Thymus (tissue), 11 donors: ENCODE results near the gene RAP2C. TPM values are rescaled to one million over a fixed set of nuclear protein-coding genes. Genes with fewer than 3 reads are reported as not detected.

Experiments used
- DNase-seq, 9 donors: peaks; one replicate each; pipeline ENCODE4 v3.0.0-alpha.2; 2013; ENCODE audit warnings: low spot score in 9 of 9, low read depth in 6 of 9, missing footprints in 1 of 9
- H3K27ac ChIP-seq, 2 donors: one replicate each; pipeline ENCODE4 v1.5.1; 2013; ENCODE audit warnings: control low read depth in 1 of 2, low read depth in 1 of 2, low read length in 1 of 2, mild to moderate bottlenecking in 1 of 2, moderate library complexity in 1 of 2
- H3K27me3 ChIP-seq, 2 donors: one replicate each; pipeline ENCODE4 v1.5.1; 2013; ENCODE audit warnings: low read length in 1 of 2; ENCODE audit not compliant: control insufficient read depth in 2 of 2, insufficient read depth in 1 of 2
- H3K36me3 ChIP-seq, 2 donors: one replicate each; pipeline ENCODE4 v1.5.1; 2013; ENCODE audit warnings: low read length in 1 of 2, mild to moderate bottlenecking in 1 of 2, moderate library complexity in 1 of 2; ENCODE audit not compliant: control insufficient read depth in 2 of 2, insufficient read depth in 2 of 2
- H3K4me1 ChIP-seq, 2 donors: one replicate each; pipeline ENCODE4 v1.5.1; 2013; ENCODE audit warnings: low read length in 2 of 2; ENCODE audit not compliant: control insufficient read depth in 2 of 2, insufficient read depth in 2 of 2
- H3K4me3 ChIP-seq, 2 donors: one replicate each; pipeline ENCODE4 v1.5.1; 2013; ENCODE audit warnings: low read length in 2 of 2, control low read depth in 1 of 2, mild to moderate bottlenecking in 1 of 2
- H3K9me3 ChIP-seq, 2 donors: one replicate each; pipeline ENCODE4 v1.5.1; 2013; ENCODE audit warnings: low read length in 1 of 2, mild to moderate bottlenecking in 1 of 2; ENCODE audit not compliant: control insufficient read depth in 2 of 2, insufficient read depth in 1 of 2
- WGBS: extraction: QIAGEN DNeasy Blood & Tissue Kit; methylation state at CpG from one replicate; pipeline ENCODE4 v1.1.7; 2013; 5-methylcytosine and 5-hydroxymethylcytosine counted together
- polyA plus RNA-seq: library from polyadenylated mRNA; stranded (reverse); fragments of 200-250 nt; gene quantifications from one replicate; pipeline ENCODE4 v1.2.3, GENCODE V29; 2013
- total RNA-seq: library from RNA; stranded (reverse); fragments of 120-200 nt; gene quantifications from one replicate; pipeline ENCODE4 v1.2.4, GENCODE V29; 2013
- donor health status: healthy.

Gene RAP2C
- total and polyA plus RNA-seq, 2 donors: 24.5 to 36.0 TPM

- H3K36me3 ChIP-seq: no peaks in the 10 kb centered on the region
- H3K27me3 ChIP-seq: no peaks in the 10 kb centered on the region
- no peaks in the 10 kb centered on the region for H3K4me1 ChIP-seq
- no peak for DNase-seq
- no peak overlapping the region for H3K27ac ChIP-seq
- no peak overlapping the region for H3K4me3 ChIP-seq
- WGBS: 94% methylated on average over 3 of the region's 3 CpGs
- H3K9me3 ChIP-seq: no peaks in the 10 kb centered on the region
These were observed 31.1 kb downstream of the RAP2C start for GRCh38 chrX:132188175-132188574.

GRCh38 chrX:132187451-132187850, 31.8 kb downstream of the RAP2C start:
- Histone ChIP-seq H3K9me3 (no peaks in the 10 kb centered on the region), H3K27ac (no peak overlapping the region), H3K36me3 (no peaks in the 10 kb centered on the region), H3K27me3 (no peaks in the 10 kb centered on the region), H3K4me1 (no peaks in the 10 kb centered on the region), H3K4me3 (no peak overlapping the region)
- WGBS: 94% methylated on average over 4 of the region's 4 CpGs
- no peak for DNase-seq

GRCh38 chrX:132184871-132185270, 34.4 kb downstream of the RAP2C start:
- Histone ChIP-seq H3K36me3 (no peaks in the 10 kb centered on the region), H3K4me1 (no peaks in the 10 kb centered on the region), H3K27me3 (peaks cover 0 to 2% of the 10 kb centered on the region in 2 donors), H3K4me3 (no peak overlapping the region), H3K9me3 (no peaks in the 10 kb centered on the region), H3K27ac (no peak overlapping the region)
- no peak for DNase-seq
- 96% methylated on average over 4 of the region's 4 CpGs for WGBS

GRCh38 chrX:132181364-132181763, 37.9 kb downstream of the RAP2C start:
- Histone ChIP-seq H3K4me1 (no peaks in the 10 kb centered on the region), H3K27me3 (peaks cover 0 to 2% of the 10 kb centered on the region in 2 donors), H3K9me3 (no peaks in the 10 kb centered on the region), H3K27ac (no peak overlapping the region), H3K4me3 (no peak overlapping the region), H3K36me3 (no peaks in the 10 kb centered on the region)
- WGBS: 92% methylated on average over 7 of the region's 7 CpGs
- no peak for DNase-seq

- H3K9me3 ChIP-seq: no peaks in the 10 kb centered on the region
- H3K27me3 ChIP-seq: peaks cover 0 to 2% of the 10 kb centered on the region in 2 donors
- no peaks in the 10 kb centered on the region for H3K4me1 ChIP-seq
- no peak for DNase-seq
- H3K36me3 ChIP-seq: no peaks in the 10 kb centered on the region
- no peak overlapping the region for H3K4me3 ChIP-seq
- WGBS: 98% methylated on average over 3 of the region's 3 CpGs
- H3K27ac ChIP-seq: no peak overlapping the region
These were observed 38.3 kb downstream of the RAP2C start for GRCh38 chrX:132180929-132181328.

- 68% methylated on average over 1 of the region's 1 CpG for WGBS
- no peak overlapping the region for H3K27ac ChIP-seq
- no peaks in the 10 kb centered on the region for H3K27me3 ChIP-seq
- no peak for DNase-seq
- no peaks in the 10 kb centered on the region for H3K36me3 ChIP-seq
- H3K4me3 ChIP-seq: no peak overlapping the region
- no peaks in the 10 kb centered on the region for H3K4me1 ChIP-seq
- no peaks in the 10 kb centered on the region for H3K9me3 ChIP-seq
These were observed 45.6 kb downstream of the RAP2C start for GRCh38 chrX:132173647-132174046.

GRCh38 chrX:132171881-132172280, 47.4 kb downstream of the RAP2C start:
- no peak overlapping the region for H3K27ac ChIP-seq
- DNase-seq: no peak
- H3K4me1 ChIP-seq: no peaks in the 10 kb centered on the region
- H3K4me3 ChIP-seq: no peak overlapping the region
- no peaks in the 10 kb centered on the region for H3K27me3 ChIP-seq
- H3K36me3 ChIP-seq: no peaks in the 10 kb centered on the region
- no peaks in the 10 kb centered on the region for H3K9me3 ChIP-seq
- WGBS: 94% methylated on average over 3 of the region's 3 CpGs

GRCh38 chrX:132171478-132171877, 47.8 kb downstream of the RAP2C start:
- WGBS: 87% methylated on average over 3 of the region's 3 CpGs
- no peaks in the 10 kb centered on the region for H3K9me3 ChIP-seq
- no peaks in the 10 kb centered on the region for H3K36me3 ChIP-seq
- no peak for DNase-seq
- no peak overlapping the region for H3K4me3 ChIP-seq
- no peak overlapping the region for H3K27ac ChIP-seq
- no peaks in the 10 kb centered on the region for H3K4me1 ChIP-seq
- H3K27me3 ChIP-seq: no peaks in the 10 kb centered on the region

- H3K9me3 ChIP-seq: no peaks in the 10 kb centered on the region
- 97% methylated on average over 3 of the region's 3 CpGs for WGBS
- no peaks in the 10 kb centered on the region for H3K36me3 ChIP-seq
- no peak for DNase-seq
- no peaks in the 10 kb centered on the region for H3K4me1 ChIP-seq
- no peak overlapping the region for H3K4me3 ChIP-seq
- no peak overlapping the region for H3K27ac ChIP-seq
- no peaks in the 10 kb centered on the region for H3K27me3 ChIP-seq
These were observed 49.7 kb downstream of the RAP2C start for GRCh38 chrX:132169554-132169953.

GRCh38 chrX:132165651-132166050, 53.6 kb downstream of the RAP2C start:
- Histone ChIP-seq H3K4me1 (no peaks in the 10 kb centered on the region), H3K27ac (no peak overlapping the region), H3K9me3 (no peaks in the 10 kb centered on the region), H3K36me3 (no peaks in the 10 kb centered on the region), H3K27me3 (no peaks in the 10 kb centered on the region), H3K4me3 (no peak overlapping the region)
- DNase-seq: no peak
